HPDE6-E6E7 (cell line): ENCODE data around the gene MEF2D.

Experiments
- DNase-seq: peaks from one replicate; pipeline ENCODE4 v3.0.0; 2011; ENCODE audit warnings: missing footprints; ENCODE audit errors: extremely low spot score

MEF2D gene

GRCh38 chr1:156524481-156524869 is 23.9 kb upstream of the MEF2D start:
- no peak for DNase-seq

DNA sequence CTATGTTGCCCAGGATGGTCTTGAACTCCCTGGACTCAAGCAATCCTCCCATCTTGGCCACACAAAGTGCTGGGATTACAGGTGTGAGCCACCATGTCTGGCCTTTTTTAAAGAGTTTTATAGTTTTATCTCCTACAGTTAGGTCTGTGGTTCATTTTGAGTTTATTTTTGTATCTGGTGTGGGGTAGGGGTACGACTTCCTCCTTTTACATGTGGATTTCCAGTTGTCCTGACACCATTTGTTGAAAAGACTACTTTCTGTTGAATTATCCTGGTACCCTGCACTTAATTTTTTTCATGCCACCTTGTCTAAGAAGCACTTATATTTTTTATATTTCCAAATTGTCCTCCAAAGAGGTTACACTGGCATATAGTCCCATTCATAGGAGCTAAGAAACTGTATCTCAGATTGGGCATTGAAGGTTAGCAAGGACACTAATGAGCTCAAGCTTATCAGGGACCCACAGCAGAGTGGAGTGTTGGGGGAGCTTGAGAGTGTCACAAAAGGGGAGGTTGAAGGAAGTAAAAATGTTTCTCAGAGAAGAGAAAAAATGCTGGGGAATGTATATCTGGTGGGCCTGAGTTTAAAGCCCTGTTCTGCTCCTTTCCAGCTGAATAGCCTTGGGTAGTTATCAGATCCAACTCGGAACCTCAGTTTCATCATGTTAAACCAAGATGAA is 23.4 kb upstream of the MEF2D start:
- DNase-seq = no peak

DNA sequence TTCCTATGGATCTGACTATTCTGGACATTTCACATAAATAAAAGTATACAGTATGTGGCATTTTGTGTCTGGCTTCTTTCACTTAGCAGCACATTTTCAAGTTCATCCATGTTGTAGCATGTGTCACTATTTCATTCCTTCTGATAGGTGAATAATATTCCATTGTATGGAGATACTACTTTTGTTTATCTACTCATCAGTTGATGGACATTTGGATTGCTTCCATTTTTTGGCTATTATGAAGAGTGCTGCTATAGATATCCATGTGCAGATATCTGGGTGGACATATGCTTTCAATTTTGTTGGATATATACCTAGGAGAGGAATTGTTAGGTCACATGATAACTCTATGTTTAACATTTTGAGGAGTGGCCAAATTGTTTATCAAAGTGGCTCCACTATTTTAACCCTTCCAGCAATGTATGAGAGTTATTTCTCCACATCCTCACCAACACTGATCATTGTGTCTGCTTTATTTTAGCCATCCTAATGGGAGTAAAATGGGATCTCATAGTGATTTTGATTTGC is 21.9 kb upstream of the MEF2D start:
- no peak for DNase-seq

- DNase-seq = no peak
These were observed 17.2 kb upstream of the MEF2D start for GRCh38 chr1:156517748-156518147.

DNA sequence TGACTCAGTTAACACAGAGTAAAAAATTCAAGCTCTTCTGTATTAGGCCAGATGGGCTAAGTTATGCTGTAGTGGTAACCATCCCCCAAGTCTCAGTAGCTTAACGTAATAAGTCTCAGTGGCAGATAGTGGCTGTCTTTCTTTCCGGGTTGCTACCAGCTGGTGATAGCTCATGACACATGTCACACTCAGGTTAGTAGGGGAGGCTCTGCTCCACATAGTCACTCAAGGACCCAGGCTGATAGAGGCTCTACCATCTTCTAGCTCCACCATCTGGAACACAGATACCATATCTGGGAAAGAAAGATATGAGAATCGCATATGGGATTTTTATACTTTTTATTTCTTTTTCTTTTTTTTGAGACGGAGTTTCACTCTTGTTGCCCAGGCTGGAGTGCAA is 16.2 kb upstream of the MEF2D start:
- no peak for DNase-seq

DNA sequence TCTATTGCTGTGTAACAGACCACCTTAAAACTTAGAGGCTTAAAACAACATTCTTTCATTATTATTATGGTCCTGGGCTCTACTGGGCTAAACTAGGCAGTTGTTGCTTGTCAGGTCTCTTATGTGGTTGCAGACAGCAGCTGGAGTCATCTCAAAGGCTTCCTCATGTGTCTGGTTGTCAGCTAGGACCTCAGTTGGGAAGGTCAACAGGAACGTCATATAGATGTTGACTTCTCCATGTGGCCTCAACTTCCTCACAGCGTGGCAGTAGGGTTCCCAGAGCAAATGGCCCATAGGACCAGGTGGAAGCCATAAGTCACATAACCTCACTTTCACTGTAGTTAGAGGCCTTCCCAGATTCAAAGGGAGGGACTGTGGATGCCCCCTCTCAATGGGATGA is 15.4 kb upstream of the MEF2D start:
- no peak for DNase-seq

DNA sequence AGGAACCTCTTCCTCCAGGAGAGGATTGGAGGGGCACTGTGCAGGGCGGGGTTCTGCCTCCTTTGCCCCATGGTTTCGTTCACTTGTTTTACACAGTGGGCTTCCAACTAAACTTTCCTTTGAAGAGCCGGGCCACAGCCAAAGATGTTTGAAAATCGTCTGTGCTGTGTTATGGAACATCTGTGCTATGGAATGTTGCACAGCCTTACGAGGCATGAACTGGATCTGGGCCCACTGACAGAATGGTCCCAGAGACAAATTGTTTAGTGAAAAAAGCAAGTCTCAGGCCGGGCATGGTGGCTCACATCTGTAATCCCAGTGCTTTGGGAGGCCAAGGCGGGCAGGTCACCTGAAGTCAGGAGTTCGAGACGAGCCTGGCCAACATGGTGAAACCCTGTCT is 12.6 kb upstream of the MEF2D start:
- no peak for DNase-seq

DNA sequence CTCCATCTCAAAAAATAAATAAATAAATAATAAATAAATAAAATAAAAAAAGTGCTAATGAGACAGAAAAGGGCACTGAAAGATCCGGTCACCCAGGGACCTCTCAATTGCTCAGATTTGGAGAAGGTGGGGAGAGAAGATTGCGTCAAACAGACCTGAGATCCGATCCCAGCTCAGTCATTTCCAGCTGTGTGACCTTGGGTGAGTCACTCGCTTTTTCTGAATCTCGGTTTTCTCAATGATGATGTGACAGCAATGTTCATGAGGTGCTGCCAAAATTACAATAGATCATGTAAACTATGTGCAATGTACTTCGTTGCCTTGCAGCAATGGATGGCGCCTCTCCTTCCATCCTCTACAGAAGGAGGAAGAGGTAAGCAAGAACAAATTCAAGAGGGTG is 11.1 kb upstream of the MEF2D start:
- DNase-seq = no peak

GRCh38 chr1:156510709-156511108 is 10.1 kb upstream of the MEF2D start:
- DNase-seq = no peak

GRCh38 chr1:156509424-156510034 is 9.0 kb upstream of the MEF2D start:
- no peak for DNase-seq

DNA sequence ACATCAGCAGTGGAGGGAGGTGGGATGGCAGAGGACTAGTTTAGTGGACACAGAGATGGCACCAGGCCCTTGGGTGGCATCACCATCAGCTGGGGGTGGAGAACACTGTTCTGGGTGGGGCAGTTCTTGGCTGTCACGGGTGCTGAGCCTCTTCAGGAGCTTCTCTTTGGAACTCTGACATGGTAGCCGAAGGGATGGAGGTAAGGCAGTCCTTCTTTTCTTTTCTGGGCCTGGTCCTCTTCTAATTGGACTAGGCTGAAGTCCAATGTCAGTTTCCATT is 8.3 kb upstream of the MEF2D start:
- DNase-seq = no peak

DNA sequence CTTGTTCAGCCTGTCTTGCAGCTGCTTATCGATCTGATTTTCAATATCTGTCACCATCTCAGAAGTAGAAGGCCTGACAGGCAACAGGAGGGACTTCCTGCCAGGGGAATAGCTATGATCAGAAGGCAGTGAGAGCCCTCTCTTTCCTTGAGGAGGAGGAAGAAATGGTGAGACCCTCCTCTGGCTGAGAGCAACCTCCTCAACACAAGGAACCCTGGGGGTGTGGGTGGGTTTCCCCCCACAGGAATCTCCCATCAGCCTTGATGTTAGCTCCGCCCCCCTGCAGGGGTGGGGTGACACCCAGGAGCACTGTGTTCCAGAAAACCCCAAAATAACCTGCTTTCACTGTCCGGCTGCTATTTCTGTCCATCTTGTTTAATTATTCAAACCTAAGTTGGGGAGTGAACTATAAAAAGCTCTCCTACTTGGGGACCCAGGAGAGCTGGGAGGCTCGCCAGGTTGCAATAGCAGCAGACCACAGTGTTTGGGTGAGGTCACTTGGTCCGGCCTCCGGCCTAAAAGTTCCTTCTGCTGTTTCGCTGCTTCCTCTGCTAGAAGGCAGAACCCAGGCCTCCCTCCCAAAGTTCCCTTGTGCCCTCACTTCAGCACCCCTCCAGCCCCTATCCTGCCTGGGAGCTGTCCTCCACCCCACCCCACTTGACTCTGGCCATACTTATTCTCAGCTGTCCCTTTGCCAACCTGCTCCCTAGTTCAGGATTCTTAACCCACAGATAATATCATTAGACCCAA is 7.8 kb upstream of the MEF2D start:
- DNase-seq = no peak

DNA sequence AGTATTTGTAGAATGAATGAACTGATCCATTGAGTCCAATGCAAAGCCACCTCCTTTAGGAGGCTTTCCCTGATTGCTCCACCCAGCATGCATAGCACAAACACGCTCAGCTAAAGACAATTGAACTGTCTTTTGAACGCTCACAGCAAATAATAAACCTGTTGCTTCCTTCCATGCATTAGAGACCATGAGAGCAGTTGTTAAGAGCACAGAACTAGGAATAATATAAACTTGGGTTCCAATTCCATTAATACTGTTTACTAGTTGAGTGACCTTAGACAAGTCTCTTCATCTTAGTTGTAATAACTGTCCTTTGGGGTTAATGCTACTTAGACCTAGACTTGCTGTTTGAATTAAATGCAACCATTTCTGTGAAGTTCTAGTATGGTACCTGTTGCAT is 5.9 kb upstream of the MEF2D start:
- no peak for DNase-seq

- no peak for DNase-seq
These were observed 5.2 kb upstream of the MEF2D start for GRCh38 chr1:156505679-156506298.

GRCh38 chr1:156504821-156505678 is 4.5 kb upstream of the MEF2D start:
- DNase-seq = peak; percentile 95

- DNase-seq = no peak
These were observed 3.9 kb upstream of the MEF2D start for GRCh38 chr1:156504438-156504813.

DNA sequence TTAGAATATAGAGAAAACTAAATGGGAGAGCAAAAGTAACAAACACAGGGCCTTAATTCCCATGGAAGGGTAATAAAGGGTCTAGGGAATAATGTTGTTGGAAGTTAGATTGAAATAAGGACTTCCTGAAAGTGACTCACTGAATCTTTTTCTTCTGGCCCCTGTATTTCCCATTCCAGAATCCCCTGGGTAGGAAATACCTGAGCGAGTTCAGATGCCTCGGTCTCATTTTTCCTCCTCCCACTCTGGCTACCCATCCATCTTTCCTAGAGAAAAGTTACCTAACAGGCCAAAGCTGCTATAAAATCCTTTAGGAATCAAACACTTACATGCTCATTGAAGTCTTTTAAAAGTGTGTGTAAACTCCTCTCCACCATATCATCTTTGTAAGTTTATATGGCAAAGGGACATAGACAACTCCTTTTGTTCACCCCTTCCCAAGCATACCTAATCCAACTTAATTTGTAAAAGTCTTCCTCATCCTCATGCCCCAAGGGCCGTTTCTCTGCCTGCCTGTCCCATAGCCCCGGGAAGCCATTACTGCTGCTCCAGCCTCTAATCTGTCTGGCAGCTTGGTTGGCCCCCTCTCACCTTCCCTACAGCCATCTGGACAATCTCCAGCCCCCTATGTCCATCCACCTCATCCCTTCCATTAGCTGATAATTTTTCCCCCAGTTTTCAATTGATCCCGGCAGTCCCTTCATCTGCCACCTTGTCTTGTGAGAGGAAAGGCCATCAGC is 3.3 kb upstream of the MEF2D start:
- no peak for DNase-seq

DNA sequence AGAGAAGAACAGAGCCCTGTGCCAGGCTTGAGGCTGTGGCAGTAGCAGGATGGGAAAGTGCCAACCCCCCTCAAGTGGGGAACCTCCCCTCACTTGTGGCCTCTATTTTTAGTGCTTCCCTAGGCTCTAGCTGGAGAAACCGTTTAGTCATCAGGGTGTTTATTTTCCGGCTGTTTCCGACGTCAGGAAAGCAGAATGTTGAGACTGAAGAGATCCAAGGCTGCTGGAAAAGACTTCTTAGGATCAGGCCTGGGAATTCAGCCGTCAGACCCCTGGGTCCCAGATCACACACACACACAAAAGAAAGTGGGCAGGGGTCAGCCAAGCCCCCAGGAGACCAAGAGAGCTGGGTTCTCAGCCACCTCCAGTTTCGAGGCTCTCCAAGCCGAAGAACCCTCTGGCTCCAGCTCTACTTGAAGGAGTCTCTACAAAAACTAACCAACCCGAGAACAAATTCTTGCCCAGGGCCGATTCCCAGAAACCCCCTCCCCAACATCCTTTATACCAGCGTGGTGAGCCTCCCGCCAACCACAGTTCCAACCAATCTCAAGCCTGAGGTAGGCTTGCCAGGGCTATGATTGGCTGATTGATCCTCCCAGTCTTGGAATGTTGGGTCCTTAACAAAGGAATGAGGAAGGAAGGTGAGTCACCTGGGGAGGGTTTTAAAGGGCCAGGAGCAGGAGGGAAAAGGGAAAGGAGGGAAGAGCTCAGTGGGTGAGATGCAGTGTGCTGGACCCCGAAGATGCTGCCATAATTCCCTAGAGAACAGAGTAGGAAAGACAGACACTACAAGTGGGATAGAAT is 2.5 kb upstream of the MEF2D start:
- peak; percentile 91 for DNase-seq

GRCh38 chr1:156502391-156502893 is 1.9 kb upstream of the MEF2D start:
- DNase-seq = no peak
